ENCODE data around the gene TIMM17A.
"Not testable (repeated sequence)": the region's sequence is repeated elsewhere in the genome, so short reads cannot be mapped to it uniquely, and the experiment has no call there.

The TIMM17A gene

GRCh38 chr1:201949491-201949890 lies 5.8 kb upstream of the TIMM17A start:
- no peak overlapping the region for H3K4me3 ChIP-seq (ENCODE audit: low read depth in 1 of 2, low read length in 2 of 2)
- no peaks in the 10 kb centered on the region for H3K36me3 ChIP-seq (ENCODE audit: control insufficient read depth in 1 of 2, insufficient read depth in 2 of 2, low read length in 2 of 2)
- no peak overlapping the region for H3K27ac ChIP-seq (ENCODE audit: low read depth, low read length)
- no peaks in the 10 kb centered on the region for H3K9me3 ChIP-seq (ENCODE audit: control insufficient read depth in 1 of 2, low read length in 2 of 2)
- peaks cover 30 to 31% of the 10 kb centered on the region in 2 donors for H3K27me3 ChIP-seq (ENCODE audit: control insufficient read depth in 1 of 2, insufficient read depth in 2 of 2, low read length in 2 of 2)
- H3K9ac ChIP-seq (ENCODE audit: low read depth in 1 of 2, low read length in 2 of 2), result no peak overlapping the region
- H3K4me1 ChIP-seq (ENCODE audit: control insufficient read depth in 1 of 2, insufficient read depth in 2 of 2, low read length in 2 of 2), result peaks cover 0 to 3% of the 10 kb centered on the region in 2 donors

DNA sequence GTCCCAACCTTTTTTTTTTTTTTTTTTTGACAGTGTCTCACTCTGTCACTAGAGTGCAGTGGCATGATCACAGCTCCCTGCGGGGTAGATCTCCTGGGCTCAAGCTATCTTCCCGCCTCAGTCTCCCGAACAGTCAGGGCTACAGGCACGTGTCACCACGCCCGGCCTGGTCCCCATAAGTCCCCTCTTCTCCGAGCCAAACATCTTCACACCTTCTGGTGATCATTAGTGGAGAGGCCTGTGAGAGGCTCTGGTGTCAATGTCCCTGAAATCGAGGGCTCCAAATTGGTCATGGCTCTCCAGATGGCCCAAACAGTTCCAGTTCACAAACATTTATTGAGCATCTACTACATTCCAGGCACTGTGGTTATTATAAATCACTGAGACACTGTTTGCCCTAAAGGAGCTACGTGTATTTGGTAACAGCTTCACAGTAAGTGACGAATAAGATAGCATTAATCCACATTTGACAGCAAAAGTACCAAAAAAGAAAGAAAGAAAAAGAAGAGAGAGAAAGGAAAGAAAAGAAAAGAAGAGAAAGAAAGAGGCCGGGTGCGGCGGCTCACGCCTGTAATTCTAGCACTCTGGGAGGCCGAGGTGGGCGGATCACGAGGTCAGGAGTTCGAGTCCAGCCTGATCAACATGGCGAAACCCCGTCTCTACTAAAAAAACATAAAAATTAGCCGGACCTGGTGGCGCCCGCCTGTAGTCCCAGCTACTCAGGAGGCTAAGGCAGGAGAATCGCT lies 867 bp upstream of the TIMM17A start:
- Histone ChIP-seq H3K36me3 (ENCODE audit: control insufficient read depth in 1 of 2, insufficient read depth in 2 of 2, low read length in 2 of 2) (peaks cover 12 to 16% of the 10 kb centered on the region in 2 donors), H3K9ac (ENCODE audit: low read depth in 1 of 2, low read length in 2 of 2) (peak overlapping the region; percentile 78 to 99), H3K27me3 (ENCODE audit: control insufficient read depth in 1 of 2, insufficient read depth in 2 of 2, low read length in 2 of 2) (no peaks in the 10 kb centered on the region), H3K27ac (ENCODE audit: low read depth, low read length) (peak overlapping the region; percentile 73), H3K9me3 (ENCODE audit: control insufficient read depth in 1 of 2, low read length in 2 of 2) (no peaks in the 10 kb centered on the region), H3K4me1 (ENCODE audit: control insufficient read depth in 1 of 2, insufficient read depth in 2 of 2, low read length in 2 of 2) (peaks cover 6 to 13% of the 10 kb centered on the region in 2 donors), H3K4me3 (ENCODE audit: low read depth in 1 of 2, low read length in 2 of 2) (peak overlapping the region; percentile 96 to 100)

GRCh38 chr1:201955729-201956143 lies 433 bp downstream of the TIMM17A start:
- H3K9ac ChIP-seq (ENCODE audit: low read depth in 1 of 2, low read length in 2 of 2), result peak overlapping the region; percentile 92 to 99
- no peaks in the 10 kb centered on the region for H3K27me3 ChIP-seq (ENCODE audit: control insufficient read depth in 1 of 2, insufficient read depth in 2 of 2, low read length in 2 of 2)
- H3K9me3 ChIP-seq (ENCODE audit: control insufficient read depth in 1 of 2, low read length in 2 of 2), result no peaks in the 10 kb centered on the region
- peaks cover 12 to 27% of the 10 kb centered on the region in 2 donors for H3K36me3 ChIP-seq (ENCODE audit: control insufficient read depth in 1 of 2, insufficient read depth in 2 of 2, low read length in 2 of 2)
- peak overlapping the region; percentile 73 for H3K27ac ChIP-seq (ENCODE audit: low read depth, low read length)
- H3K4me3 ChIP-seq (ENCODE audit: low read depth in 1 of 2, low read length in 2 of 2), result peak overlapping the region; percentile 96 to 100
- H3K4me1 ChIP-seq (ENCODE audit: control insufficient read depth in 1 of 2, insufficient read depth in 2 of 2, low read length in 2 of 2), result peaks cover 6 to 13% of the 10 kb centered on the region in 2 donors

DNA sequence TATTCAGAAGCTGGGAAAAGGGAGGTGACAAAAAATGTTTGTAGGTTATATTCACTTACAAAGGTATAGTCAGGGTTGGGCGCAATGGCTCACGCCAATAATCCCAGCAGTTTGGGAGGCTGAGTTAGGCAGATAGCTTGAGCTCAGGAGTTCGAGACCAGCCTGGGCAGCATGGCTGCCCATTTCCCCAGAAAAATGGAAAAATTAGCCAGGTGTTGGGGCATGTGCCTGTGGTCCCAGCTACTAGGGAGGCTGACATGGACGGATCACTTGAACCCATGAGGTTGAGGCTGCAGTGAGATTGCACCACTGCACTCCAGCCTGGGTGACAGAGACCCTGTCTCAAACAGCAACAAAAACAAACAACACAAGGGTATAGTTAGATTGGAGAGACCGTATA lies 3.0 kb downstream of the TIMM17A start:
- Histone ChIP-seq H3K9ac (ENCODE audit: low read depth in 1 of 2, low read length in 2 of 2) (no peak overlapping the region), H3K27ac (ENCODE audit: low read depth, low read length) (no peak overlapping the region), H3K9me3 (ENCODE audit: control insufficient read depth in 1 of 2, low read length in 2 of 2) (no peaks in the 10 kb centered on the region), H3K4me3 (ENCODE audit: low read depth in 1 of 2, low read length in 2 of 2) (no peak overlapping the region), H3K27me3 (ENCODE audit: control insufficient read depth in 1 of 2, insufficient read depth in 2 of 2, low read length in 2 of 2) (no peaks in the 10 kb centered on the region), H3K36me3 (ENCODE audit: control insufficient read depth in 1 of 2, insufficient read depth in 2 of 2, low read length in 2 of 2) (peaks cover 23 to 51% of the 10 kb centered on the region in 2 donors), H3K4me1 (ENCODE audit: control insufficient read depth in 1 of 2, insufficient read depth in 2 of 2, low read length in 2 of 2) (peaks cover 6 to 13% of the 10 kb centered on the region in 2 donors)

GRCh38 chr1:201962382-201962781 lies 7.1 kb downstream of the TIMM17A start:
- not testable (repeated sequence) for H3K27ac ChIP-seq (ENCODE audit: low read depth, low read length); H3K4me3 ChIP-seq (ENCODE audit: low read depth in 1 of 2, low read length in 2 of 2); H3K9me3 ChIP-seq (ENCODE audit: control insufficient read depth in 1 of 2, low read length in 2 of 2); H3K4me1 ChIP-seq (ENCODE audit: control insufficient read depth in 1 of 2, insufficient read depth in 2 of 2, low read length in 2 of 2); H3K27me3 ChIP-seq (ENCODE audit: control insufficient read depth in 1 of 2, insufficient read depth in 2 of 2, low read length in 2 of 2); H3K9ac ChIP-seq (ENCODE audit: low read depth in 1 of 2, low read length in 2 of 2)
- peaks cover 35 to 79% of the 10 kb centered on the region in 2 donors for H3K36me3 ChIP-seq (ENCODE audit: control insufficient read depth in 1 of 2, insufficient read depth in 2 of 2, low read length in 2 of 2)

GRCh38 chr1:201964261-201964660 lies 9.0 kb downstream of the TIMM17A start:
- no peak overlapping the region for H3K4me3 ChIP-seq (ENCODE audit: low read depth in 1 of 2, low read length in 2 of 2)
- no peaks in the 10 kb centered on the region for H3K27me3 ChIP-seq (ENCODE audit: control insufficient read depth in 1 of 2, insufficient read depth in 2 of 2, low read length in 2 of 2)
- no peaks in the 10 kb centered on the region for H3K4me1 ChIP-seq (ENCODE audit: control insufficient read depth in 1 of 2, insufficient read depth in 2 of 2, low read length in 2 of 2)
- H3K36me3 ChIP-seq (ENCODE audit: control insufficient read depth in 1 of 2, insufficient read depth in 2 of 2, low read length in 2 of 2), result peaks cover 27 to 73% of the 10 kb centered on the region in 2 donors
- no peak overlapping the region for H3K9ac ChIP-seq (ENCODE audit: low read depth in 1 of 2, low read length in 2 of 2)
- no peak overlapping the region for H3K27ac ChIP-seq (ENCODE audit: low read depth, low read length)
- no peaks in the 10 kb centered on the region for H3K9me3 ChIP-seq (ENCODE audit: control insufficient read depth in 1 of 2, low read length in 2 of 2)

DNA sequence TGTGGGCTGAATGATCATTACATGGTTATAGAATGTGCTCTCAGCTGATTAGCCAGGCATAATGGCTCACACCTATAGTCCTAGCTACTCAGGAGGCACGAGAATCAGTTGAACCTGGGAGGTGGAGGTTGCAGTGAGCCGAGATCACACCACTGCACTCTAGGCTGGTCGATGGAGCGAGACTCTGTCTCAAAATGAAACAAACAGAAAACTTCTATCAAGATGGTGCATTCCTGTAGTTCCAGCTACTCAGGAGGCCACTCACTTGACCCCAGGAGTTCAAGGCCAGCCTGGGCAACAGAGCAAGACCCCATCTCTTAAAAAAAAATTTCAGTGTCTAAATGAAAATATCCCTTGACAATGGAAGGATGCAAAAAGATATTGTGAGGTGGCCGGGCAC lies 10.9 kb downstream of the TIMM17A start:
- H3K4me1 ChIP-seq (ENCODE audit: control insufficient read depth in 1 of 2, insufficient read depth in 2 of 2, low read length in 2 of 2), result no peaks in the 10 kb centered on the region
- no peak overlapping the region for H3K27ac ChIP-seq (ENCODE audit: low read depth, low read length)
- no peak overlapping the region for H3K4me3 ChIP-seq (ENCODE audit: low read depth in 1 of 2, low read length in 2 of 2)
- no peaks in the 10 kb centered on the region for H3K27me3 ChIP-seq (ENCODE audit: control insufficient read depth in 1 of 2, insufficient read depth in 2 of 2, low read length in 2 of 2)
- no peak overlapping the region for H3K9ac ChIP-seq (ENCODE audit: low read depth in 1 of 2, low read length in 2 of 2)
- peaks cover 33 to 76% of the 10 kb centered on the region in 2 donors for H3K36me3 ChIP-seq (ENCODE audit: control insufficient read depth in 1 of 2, insufficient read depth in 2 of 2, low read length in 2 of 2)
- H3K9me3 ChIP-seq (ENCODE audit: control insufficient read depth in 1 of 2, low read length in 2 of 2), result no peaks in the 10 kb centered on the region

- Histone ChIP-seq H3K9ac (ENCODE audit: low read depth in 1 of 2, low read length in 2 of 2) (no peak overlapping the region), H3K27me3 (ENCODE audit: control insufficient read depth in 1 of 2, insufficient read depth in 2 of 2, low read length in 2 of 2) (no peaks in the 10 kb centered on the region), H3K27ac (ENCODE audit: low read depth, low read length) (no peak overlapping the region), H3K4me3 (ENCODE audit: low read depth in 1 of 2, low read length in 2 of 2) (no peak overlapping the region), H3K9me3 (ENCODE audit: control insufficient read depth in 1 of 2, low read length in 2 of 2) (no peaks in the 10 kb centered on the region), H3K36me3 (ENCODE audit: control insufficient read depth in 1 of 2, insufficient read depth in 2 of 2, low read length in 2 of 2) (peaks cover 24 to 54% of the 10 kb centered on the region in 2 donors), H3K4me1 (ENCODE audit: control insufficient read depth in 1 of 2, insufficient read depth in 2 of 2, low read length in 2 of 2) (no peaks in the 10 kb centered on the region)
These were observed 13.1 kb downstream of the TIMM17A start for GRCh38 chr1:201968202-201968925.

DNA sequence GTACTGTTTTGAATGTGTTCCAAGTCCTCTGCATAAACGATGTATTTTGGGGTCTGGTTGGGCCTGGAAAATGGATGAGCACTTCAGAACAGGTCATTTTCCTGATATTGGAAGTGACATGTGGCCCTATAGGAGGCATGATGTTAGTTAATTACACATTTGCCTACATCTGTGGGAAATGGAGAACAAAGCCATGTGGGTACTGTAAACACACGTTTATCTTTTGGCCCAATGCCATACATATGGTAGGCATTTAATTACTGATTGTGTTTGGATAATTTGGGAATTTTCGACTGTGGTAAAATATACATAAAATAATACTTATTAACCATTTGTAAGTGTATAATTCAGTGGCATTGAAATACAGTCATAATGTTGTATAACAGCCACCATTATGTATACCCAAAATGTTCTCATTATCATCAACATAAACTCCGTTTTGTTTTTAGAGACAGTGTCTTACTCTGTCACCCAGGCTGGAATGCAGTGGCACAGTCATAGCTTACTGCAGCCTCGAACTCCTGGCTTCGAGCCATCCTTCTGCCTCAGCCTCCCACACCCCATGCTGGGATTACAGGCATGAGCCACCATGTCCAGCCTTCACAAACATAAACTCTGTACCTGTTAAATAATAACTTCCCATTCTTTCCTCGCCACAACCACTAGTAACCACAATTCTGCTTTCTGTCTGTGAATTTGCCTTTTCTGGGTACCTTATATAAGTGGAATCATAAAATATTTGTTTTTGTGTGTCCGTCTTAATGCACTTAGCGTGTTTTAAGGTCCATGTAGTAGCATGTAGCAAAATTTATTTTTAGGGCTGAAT lies 15.2 kb downstream of the TIMM17A start:
- peaks cover 13 to 37% of the 10 kb centered on the region in 2 donors for H3K36me3 ChIP-seq (ENCODE audit: control insufficient read depth in 1 of 2, insufficient read depth in 2 of 2, low read length in 2 of 2)
- H3K27me3 ChIP-seq (ENCODE audit: control insufficient read depth in 1 of 2, insufficient read depth in 2 of 2, low read length in 2 of 2), result no peaks in the 10 kb centered on the region
- H3K4me3 ChIP-seq (ENCODE audit: low read depth in 1 of 2, low read length in 2 of 2), result no peak overlapping the region
- no peak overlapping the region for H3K9ac ChIP-seq (ENCODE audit: low read depth in 1 of 2, low read length in 2 of 2)
- H3K9me3 ChIP-seq (ENCODE audit: control insufficient read depth in 1 of 2, low read length in 2 of 2), result no peaks in the 10 kb centered on the region
- no peaks in the 10 kb centered on the region for H3K4me1 ChIP-seq (ENCODE audit: control insufficient read depth in 1 of 2, insufficient read depth in 2 of 2, low read length in 2 of 2)
- no peak overlapping the region for H3K27ac ChIP-seq (ENCODE audit: low read depth, low read length)
